HG03520 (cell line): ENCODE data around the gene PANX2.

ENCODE experiments used
- ATAC-seq: cut with Tn5 transposase; IDR thresholded peaks from one replicate; pipeline ENCODE4 v1.9.1; 2021; ENCODE audit warnings: mild to moderate bottlenecking, moderate library complexity; ENCODE audit not compliant: unreplicated experiment

Gene PANX2

DNA sequence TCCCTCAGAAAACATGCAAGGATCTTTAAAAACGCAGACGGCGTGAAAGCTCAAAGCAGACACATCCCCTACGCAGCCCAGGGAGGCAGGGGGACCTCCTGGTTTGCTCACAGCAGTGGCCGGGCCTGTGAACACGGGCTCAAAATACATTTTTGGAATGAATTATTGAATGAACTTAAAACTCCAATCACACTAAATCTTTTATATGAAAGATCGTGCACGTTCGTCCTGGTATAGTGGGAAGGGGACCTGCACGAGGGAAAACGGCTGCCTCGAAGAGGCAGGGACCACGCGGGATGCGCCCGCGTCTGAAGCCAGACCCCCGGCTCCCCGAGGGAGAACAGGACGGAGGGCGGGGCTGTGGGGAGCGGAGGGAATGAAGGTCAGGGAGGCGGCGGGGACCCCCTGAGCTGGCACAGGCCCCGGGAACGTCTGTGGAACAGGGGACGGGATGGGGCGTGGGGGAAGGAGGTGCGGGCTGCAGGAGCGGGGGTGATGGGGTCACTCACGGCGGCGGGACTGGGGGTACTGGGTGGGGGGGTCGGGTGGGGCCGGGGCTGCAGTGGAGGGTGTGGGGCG is 1.3 kb upstream of the PANX2 start:
- no peak for ATAC-seq

DNA sequence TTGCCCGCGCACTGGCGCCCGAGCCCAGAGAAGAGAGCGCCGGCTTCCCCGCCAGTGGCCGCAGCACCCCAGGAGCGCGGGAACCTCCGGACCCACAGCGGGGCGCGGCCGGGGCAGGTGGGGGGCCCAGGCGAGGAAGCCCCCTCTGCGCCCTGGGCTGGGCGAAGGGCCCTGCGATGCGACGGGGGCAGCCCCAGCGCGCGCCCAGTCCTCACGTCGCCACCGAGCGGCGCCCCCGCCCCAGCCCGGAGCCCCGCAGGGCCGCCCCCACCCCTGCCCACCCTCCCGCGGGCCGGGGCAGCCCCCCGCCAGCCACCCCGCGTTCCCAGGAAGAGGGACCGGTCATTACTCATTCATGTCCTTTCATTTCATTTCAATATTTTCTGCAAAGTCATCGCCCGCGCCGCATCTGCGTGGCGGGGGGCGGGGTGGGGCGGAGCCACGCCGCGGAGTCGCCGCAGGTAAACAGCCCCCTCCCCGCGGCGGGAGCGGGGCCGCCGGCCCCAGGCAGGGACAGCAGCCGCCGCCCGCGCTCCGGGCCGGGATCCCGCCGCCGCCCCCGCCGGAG is 673 bp upstream of the PANX2 start:
- no peak for ATAC-seq

DNA sequence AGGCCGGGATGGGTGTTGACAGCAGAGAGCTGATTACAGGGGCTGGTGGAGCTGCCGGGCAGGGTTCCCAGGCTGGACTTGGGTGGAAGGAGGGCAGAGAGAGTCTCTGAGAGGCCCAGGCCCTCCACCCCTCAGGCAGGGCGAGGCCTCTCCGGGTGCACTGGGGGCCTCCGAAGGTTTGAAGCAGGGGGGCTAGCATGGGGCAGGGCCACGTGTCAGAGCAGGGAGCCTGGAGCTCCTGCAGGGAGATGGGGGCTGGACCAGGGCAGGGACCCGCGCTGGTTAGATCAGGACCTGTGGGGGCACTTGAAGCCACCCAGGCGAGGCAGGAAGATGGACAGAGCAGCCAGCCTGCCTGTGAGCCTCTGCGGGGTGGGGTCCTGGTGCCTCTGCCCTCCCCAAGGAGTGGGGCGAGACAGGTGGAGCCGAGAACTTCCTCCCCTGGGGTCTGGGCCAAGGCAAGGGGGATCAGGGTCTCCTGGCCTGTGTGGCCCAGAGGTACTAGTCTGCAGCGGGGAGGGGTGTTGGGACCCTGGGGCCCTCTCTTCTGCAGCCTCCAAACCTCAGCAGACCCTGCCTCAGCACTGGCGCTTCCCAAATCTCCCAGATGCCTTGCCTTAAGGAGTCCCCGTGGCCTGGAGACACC is 911 bp downstream of the PANX2 start:
- ATAC-seq, result no peak

DNA sequence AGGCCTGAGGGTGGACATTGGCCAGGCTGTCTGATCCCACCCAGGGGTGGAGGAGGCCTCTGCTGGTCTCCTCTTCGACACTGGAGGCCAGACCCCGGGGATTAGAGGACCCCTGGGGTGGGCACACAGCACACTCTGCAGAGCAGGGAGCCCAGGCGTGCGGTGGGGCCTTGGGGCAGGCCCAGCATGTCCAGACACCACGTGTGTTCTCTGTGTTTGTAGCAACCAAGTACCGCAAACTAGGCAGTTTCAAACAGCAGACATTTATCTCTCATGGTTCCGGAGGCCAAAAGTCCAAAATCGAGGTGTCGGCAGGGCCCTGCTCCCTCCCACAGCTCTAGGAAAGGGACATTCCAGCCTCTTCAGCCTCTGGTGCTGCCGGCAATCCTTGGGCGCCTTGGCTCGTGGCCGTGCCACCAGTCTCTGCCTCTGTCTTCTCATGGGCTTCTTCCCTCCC is 1.5 kb downstream of the PANX2 start:
- no peak for ATAC-seq

DNA sequence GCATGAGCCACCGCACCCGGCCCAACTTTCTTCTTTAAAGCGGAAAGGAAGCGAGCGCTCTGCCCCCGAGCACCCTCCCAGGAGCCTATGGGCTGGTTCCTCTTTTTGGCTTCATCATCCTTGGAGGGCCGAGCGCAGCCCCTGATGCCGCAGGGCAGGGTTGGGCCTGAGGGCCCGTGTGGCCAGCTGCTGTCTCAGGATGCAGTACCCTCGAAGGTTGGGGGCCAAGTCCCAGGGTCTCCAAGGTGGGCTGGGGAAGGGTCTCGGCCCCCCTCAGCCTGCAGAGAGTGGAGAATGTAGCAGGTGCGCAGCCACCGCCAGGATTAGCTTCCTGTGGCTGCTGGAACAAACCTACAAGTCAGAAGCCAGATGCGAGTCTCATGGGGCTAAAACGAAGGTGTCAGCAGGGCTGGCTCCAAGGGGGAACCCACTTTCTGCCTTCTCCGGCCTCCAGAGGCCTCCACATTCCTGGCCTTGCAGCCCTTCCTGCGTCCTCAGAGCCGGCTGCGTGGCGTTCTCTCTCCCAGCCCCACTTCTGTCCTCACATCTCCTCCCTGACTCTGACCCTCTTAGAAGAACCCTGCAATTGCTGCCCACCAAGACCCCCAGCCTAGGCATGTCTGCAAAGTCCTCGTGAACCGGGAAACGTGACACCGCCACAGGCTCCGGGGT is 2.9 kb downstream of the PANX2 start:
- ATAC-seq, result no peak

DNA sequence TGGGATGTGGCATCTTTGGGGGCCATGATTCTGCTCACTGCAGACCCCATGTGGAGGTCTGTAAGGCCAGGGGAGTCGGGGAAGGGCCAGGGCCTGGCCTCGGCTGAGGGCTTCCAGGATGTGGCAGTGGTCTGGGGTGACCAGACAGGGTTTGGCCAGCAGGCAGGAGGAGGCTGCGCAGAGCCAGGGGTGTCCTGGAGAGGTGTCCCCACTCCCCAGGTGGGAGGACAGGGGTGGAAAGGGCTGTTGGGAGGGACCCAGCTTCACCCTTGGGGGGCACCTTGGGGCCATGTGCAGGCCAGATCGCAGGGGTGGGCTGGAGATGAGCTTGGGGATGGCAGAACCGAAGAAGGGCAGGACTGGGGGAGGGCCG is 3.4 kb downstream of the PANX2 start:
- no peak for ATAC-seq

DNA sequence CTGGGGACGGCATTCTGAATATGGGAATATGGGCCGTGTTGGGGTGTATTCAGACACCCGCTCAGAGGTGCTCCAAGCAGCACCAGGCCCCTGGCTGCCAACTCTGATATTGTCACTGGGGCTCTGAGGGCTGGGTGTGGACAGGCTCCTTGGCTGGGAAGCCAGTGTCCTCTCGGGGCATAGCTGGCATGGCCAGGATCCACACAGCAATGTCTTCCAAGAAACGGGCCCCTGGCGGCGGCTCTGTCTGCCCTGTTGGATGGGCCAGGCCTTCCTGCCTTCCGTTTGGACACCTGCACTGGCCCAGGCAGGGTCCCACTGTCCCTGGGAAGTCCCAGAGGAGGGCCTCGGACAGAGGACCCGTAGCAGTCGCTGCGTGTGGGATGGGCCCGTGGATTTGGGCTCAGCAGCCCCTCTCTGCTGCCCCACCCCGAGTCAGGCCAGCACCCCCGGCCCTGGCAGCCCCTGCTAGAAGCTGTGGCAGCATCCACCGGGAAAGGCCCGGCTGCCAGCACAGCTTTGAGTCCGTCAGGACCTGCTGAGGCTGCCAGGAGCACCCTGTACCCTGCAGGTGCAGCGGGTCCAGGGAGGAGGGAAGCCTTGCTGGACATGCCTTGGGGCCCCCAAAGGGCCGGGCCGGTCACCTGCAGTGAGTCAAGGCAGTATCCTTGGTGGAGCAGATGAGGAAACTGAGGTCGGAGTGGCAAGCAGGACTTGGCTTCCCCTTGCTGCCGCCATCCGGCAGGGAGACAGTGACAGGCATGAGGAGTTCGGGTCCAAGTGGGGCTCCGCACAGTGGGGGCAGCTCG is 4.1 kb downstream of the PANX2 start:
- ATAC-seq, result no peak

DNA sequence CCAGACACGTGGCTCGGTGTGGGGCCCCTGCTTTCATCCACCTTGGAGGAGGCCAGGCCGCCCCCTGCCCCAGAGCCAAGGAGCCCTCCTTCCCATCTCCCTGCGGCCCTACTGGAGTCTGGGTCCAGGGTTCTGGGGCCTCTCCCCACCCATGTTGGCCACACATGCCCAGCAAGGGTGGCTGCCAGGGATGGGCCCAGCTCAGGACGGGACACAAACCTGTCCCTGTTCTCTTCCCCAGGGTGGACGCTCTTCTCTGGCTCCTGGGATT is 4.6 kb downstream of the PANX2 start:
- ATAC-seq, result no peak

DNA sequence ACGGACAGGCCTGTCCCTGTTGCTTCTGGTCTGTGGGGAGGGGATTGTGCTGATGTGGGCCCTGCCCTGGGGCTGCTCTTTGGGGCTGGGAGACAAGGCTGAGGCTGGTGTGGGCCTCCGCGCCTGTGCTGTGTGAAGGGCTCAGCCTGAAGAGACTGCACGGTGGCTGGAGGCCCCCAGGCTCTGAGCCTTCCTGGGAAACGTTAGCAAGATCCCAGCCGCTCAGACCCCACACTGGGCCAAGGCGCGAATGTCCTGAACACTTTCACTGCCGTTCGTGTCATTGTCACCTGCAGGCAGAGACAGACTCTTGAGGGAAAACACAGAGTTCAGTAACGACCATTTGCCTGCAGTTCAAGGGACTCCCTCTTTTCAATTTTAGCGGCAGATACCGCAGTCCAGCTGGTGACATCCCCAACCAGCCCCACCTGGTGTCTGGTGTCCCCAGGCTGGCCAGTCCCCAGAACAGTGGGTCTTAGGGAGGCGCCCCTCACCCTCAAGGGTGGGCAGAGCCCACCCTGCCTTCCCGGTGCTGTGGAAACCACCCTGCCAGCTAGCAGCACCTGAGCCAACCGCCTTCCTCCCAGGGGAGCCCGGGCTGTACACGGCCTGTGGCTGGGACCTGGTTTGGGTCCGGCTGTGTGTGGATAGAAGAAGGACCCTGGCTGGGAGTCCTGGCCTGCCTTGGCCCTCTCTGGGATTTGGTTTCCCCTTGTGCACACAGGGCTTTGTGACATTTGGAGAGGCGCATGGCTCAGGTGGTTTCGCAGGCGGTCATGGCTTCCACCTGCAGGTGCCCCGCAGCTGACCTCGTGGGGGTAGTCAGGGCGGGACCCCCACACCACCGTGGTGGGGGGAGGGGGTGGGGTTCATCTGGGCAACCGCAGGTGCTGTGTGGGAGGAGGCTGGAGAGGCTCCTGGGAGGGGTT is 5.7 kb downstream of the PANX2 start:
- ATAC-seq, result no peak

DNA sequence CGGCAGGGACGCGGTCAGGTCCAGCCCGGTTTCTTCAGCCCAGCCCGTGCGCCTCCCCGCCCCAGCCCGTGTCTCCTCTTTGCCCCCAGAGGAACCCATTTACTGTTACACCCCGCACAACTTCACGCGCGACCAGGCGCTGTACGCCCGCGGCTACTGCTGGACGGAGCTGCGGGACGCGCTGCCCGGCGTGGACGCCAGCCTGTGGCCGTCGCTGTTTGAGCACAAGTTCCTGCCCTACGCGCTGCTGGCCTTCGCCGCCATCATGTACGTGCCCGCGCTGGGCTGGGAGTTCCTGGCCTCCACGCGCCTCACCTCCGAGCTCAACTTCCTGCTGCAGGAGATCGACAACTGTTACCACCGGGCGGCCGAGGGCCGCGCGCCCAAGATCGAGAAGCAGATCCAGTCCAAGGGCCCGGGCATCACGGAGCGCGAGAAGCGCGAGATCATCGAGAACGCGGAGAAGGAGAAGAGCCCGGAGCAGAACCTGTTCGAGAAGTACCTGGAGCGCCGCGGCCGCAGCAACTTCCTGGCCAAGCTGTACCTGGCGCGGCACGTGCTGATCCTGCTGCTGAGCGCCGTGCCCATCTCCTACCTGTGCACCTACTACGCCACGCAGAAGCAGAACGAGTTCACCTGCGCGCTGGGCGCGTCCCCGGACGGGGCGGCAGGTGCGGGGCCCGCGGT is 6.5 kb downstream of the PANX2 start:
- no peak for ATAC-seq

DNA sequence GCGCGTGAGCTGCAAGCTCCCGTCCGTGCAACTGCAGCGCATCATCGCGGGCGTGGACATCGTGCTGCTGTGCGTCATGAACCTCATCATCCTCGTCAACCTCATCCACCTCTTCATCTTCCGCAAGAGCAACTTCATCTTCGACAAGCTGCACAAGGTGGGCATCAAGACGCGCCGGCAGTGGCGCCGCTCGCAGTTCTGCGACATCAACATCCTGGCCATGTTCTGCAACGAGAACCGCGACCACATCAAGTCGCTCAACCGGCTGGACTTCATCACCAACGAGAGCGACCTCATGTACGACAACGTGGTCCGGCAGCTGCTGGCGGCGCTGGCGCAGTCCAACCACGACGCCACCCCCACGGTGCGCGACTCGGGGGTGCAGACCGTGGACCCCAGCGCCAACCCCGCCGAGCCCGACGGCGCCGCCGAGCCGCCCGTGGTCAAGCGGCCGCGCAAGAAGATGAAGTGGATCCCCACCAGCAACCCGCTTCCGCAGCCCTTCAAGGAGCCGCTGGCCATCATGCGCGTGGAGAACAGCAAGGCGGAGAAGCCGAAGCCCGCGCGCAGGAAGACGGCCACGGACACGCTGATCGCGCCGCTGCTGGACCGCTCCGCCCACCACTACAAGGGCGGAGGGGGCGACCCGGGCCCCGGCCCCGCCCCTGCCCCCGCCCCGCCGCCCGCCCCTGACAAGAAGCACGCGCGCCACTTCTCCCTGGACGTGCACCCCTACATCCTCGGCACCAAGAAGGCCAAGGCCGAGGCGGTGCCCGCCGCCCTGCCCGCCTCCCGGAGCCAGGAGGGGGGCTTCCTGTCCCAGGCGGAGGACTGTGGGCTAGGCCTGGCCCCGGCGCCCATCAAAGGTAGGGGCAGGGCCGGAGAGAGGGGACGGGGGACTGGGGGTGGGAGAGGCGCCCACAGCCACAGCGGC is 7.3 kb downstream of the PANX2 start:
- ATAC-seq, result no peak

DNA sequence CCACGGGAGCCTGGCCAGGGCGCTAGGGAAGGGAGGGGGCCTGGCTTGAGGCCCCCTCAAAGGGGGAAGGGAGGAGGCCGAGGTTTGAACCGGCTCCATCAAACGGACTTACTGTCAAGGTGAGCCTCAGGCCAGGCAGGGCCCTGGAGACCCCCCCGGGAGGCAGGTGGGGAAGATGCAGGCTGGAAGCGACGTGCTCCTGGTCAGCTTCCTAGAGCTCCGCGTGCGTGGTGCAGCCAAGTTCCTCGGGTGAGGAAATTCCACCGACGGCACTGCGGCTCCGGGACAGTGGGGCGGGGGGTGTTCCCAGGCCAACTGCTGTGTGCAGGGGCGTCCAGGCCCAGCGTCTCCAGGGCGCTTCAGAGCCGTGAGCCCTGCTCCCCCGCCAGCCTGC is 7.9 kb downstream of the PANX2 start:
- ATAC-seq, result no peak

DNA sequence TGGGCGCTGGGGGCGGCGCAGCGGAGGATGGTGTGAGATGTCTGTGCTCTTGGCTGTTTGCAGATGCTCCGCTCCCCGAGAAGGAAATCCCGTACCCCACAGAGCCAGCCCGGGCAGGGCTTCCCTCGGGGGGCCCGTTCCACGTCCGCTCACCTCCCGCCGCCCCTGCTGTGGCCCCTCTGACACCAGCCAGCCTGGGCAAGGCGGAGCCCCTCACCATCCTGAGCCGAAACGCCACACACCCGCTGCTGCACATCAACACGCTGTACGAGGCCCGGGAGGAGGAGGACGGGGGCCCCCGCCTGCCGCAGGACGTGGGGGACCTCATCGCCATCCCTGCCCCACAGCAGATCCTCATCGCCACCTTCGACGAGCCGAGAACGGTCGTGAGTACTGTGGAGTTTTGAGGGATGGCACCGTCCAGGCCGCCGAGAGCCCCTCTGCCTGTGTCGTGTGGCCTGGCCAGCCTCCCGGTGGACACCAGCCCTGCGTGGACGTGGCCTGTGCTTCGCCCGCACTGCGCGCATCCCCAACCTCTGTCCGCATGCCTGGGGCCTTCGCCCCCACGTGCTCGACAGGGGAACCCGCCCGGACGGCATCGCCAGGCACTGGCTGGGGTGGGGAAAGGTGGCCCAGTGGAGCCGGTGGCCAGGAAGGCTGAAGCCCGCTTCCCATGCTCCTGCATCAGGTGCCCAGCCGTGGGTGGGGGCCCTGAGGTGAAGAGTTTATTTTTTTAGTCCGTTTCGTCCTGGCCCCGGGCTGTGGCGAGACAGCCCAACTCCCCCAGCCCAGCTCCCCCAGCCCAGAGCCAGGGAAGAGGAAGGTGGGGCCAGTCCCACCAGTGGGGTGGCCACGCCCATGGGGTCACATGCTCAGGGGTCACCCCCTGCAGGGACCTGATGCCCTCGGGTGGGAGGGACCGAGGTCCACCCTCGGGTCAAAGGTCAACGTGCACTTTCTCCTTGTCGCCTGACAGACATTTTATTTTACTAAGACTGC is 8.6 kb downstream of the PANX2 start:
- ATAC-seq, result no peak

DNA sequence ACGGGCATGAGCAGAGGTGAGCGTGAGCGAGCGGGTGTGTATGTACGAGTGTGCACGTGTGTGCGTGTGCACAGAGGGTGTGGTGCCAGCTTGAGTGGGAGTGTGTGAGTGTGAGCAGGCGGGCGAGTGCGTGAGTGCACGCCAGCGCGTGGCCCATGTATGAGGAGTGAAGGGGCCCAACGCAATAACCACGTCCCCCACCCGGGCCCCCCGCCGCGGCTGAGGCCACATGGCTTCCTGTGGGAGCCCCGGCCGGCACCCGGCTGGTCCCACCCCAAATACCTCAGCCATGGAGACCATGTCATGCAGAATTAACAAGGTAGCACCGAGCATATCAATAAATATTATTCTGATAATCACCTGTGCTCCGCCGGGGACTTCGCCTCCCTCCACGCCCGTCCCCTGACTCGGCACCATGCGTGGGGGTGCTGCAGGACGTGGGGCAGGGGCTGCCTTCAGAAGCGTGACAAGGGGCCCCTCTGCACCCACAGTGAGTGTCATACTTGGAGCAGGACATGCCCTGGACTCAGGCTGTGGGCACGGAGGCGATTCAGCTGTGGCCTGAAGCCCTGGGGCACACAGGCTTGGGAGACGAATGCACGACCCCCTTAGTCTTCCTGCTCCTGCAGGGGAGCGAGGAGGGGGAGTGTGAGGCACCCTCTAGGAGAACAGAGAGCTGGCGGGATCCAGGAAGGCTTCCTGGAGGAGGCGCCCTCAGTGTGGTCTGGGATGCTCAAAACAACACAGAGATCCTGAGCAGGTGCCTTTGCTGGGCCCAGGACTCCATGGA is 9.6 kb downstream of the PANX2 start:
- ATAC-seq, result no peak

DNA sequence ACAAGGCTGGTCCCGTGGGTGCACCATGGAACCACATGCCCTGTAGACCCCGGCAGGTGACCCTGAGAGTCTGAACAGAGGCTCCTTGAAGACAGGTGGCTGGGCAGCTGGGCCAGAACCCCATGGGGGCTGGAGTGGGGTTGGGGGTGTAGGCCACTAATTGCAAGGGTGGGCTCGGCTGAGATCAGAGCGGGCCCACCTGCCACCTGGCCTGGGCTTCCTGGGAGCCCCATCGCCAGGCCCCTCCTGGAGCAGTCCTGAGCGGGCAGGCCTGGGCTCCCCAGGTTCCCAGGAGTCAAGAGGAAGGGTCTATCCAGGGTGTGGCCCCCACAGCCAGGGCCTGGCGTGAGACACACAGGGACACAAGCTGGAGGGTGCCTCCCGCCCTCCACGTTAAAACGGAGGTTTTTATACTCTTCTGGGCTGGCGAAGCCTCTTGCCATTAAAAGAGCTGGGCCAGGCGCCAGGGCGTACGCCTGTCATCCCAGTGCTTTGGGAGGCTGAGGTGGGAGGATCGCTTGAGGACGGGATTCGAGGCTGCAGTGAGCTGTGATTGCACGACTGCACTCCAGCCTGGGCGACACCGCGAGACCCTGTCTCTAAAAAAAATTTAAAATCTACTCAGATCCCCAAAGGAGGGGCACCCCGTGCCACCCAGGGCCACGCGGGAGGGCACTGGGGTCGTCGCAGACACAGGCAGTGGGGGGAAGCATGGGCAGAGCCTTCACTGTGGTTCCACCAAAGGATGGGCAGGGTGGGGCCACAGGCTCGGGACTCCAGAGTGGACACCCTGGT is 10.4 kb downstream of the PANX2 start:
- no peak for ATAC-seq
